WTC11 (cell line): Measurements from ENCODE around the gene UGT1A10. TPM values are rescaled to one million over a fixed set of nuclear protein-coding genes. Genes with fewer than 3 reads are reported as not detected.

Source experiments
- ATAC-seq: fragments of 200-7000 bp; cut with Tn5 transposase; 2 replicates; pipeline ENCODE4 v1.10.0; 2021; ENCODE audit warnings: mild to moderate bottlenecking, moderate library complexity
- CTCF ChIA-PET: fragments of 300-600 bp; sonication (Branson Sonifier 250); formaldehyde crosslinking; loops from one replicate; lab custom pipeline; 2021; ENCODE audit warnings: antibody characterized with exemption; lab: Charles Lee
- POLR2A ChIA-PET: fragments of 350-600 bp; sonication (Branson Sonifier 250); formaldehyde crosslinking; loops from one replicate; lab custom pipeline; 2021; ENCODE audit warnings: antibody characterized with exemption; lab: Charles Lee
- DNase-seq: peaks from one replicate; pipeline ENCODE4 v3.0.0; 2021; ENCODE audit warnings: low spot score
- H3K27ac Mint-ChIP-seq: 2 replicates; pipeline ENCODE4 v1.8.0; 2021; ENCODE audit warnings: mixed read lengths
- H3K27me3 Mint-ChIP-seq: 2 replicates; pipeline ENCODE4 v1.8.0; 2021; ENCODE audit warnings: low read depth, mild to moderate bottlenecking, moderate library complexity, mixed read lengths
- H3K36me3 Mint-ChIP-seq: 2 replicates; pipeline ENCODE4 v1.8.0; 2021; ENCODE audit warnings: mixed read lengths
- H3K4me1 Mint-ChIP-seq: 2 replicates; pipeline ENCODE4 v1.8.0; 2022; ENCODE audit warnings: mixed read lengths
- H3K4me3 Mint-ChIP-seq: 2 replicates; pipeline ENCODE4 v1.8.0; 2021; ENCODE audit warnings: mild to moderate bottlenecking, moderate library complexity, mixed read lengths
- H3K9me3 Mint-ChIP-seq: 2 replicates; pipeline ENCODE4 v1.8.0; 2021; ENCODE audit warnings: mixed read lengths
- ATF2 ChIP-seq: sonication (generic); formaldehyde crosslinking; IDR thresholded peaks from 2 replicates; pipeline ENCODE4 v1.8.1; 2022; ENCODE audit warnings: low read depth, missing genetic modification reagents, borderline replicate concordance
- ATF6 ChIP-seq: sonication (generic); formaldehyde crosslinking; IDR thresholded peaks from 2 replicates; pipeline ENCODE4 v1.8.1; 2023; ENCODE audit warnings: mild to moderate bottlenecking, missing genetic modification reagents
- CDX4 ChIP-seq: fragments of 250-450 bp; sonication (Bioruptor Pico); IDR thresholded peaks from 2 replicates; pipeline ENCODE4 v1.9.0; 2021; ENCODE audit warnings: moderate library complexity, mild to moderate bottlenecking, inconsistent platforms, borderline replicate concordance
- FOXP1 ChIP-seq: sonication (generic); formaldehyde crosslinking; IDR thresholded peaks from 2 replicates; pipeline ENCODE4 v1.8.0; 2022; ENCODE audit warnings: missing genetic modification reagents, mild to moderate bottlenecking, moderate library complexity, borderline replicate concordance
- HMGA2 ChIP-seq: fragments of 250-450 bp; sonication (Bioruptor Pico); IDR thresholded peaks from 2 replicates; pipeline ENCODE4 v1.4.0; 2021; ENCODE audit warnings: mild to moderate bottlenecking, moderate library complexity
- IRF2 ChIP-seq: sonication (generic); formaldehyde crosslinking; IDR thresholded peaks from 2 replicates; pipeline ENCODE4 v1.8.0; 2022; ENCODE audit warnings: low read depth, missing genetic modification reagents, borderline replicate concordance
- JAZF1 ChIP-seq: fragments of 250-450 bp; sonication (Bioruptor Pico); IDR thresholded peaks from 2 replicates; pipeline ENCODE4 v1.9.0; 2021; ENCODE audit warnings: moderate library complexity, mild to moderate bottlenecking, inconsistent platforms
- JUN ChIP-seq: sonication (generic); formaldehyde crosslinking; IDR thresholded peaks from 2 replicates; pipeline ENCODE4 v1.8.0; 2023; ENCODE audit warnings: mild to moderate bottlenecking, missing genetic modification reagents
- MXD4 ChIP-seq: fragments of 250-450 bp; sonication (Bioruptor Pico); IDR thresholded peaks from 2 replicates; pipeline ENCODE4 v1.8.0; 2021; ENCODE audit warnings: mild to moderate bottlenecking, moderate library complexity, borderline replicate concordance
- NFATC4 ChIP-seq: fragments of 250-450 bp; sonication (Bioruptor Pico); IDR thresholded peaks from 2 replicates; pipeline ENCODE4 v1.9.0; 2021; ENCODE audit warnings: mild to moderate bottlenecking
- NFE2L1 ChIP-seq: sonication (generic); formaldehyde crosslinking; IDR thresholded peaks from 2 replicates; pipeline ENCODE4 v1.8.1; 2023; ENCODE audit warnings: missing genetic modification reagents
- NR2C2 ChIP-seq: sonication (generic); formaldehyde crosslinking; IDR thresholded peaks from 2 replicates; pipeline ENCODE4 v1.8.0; 2022; ENCODE audit warnings: mild to moderate bottlenecking, missing genetic modification reagents
- NR3C1 ChIP-seq: sonication (generic); formaldehyde crosslinking; conservative IDR thresholded peaks from 2 replicates; pipeline ENCODE4 v1.8.1; 2023; ENCODE audit warnings: low read depth, mild to moderate bottlenecking, missing genetic modification reagents
- PREB ChIP-seq: sonication (generic); formaldehyde crosslinking; IDR thresholded peaks from 2 replicates; pipeline ENCODE4 v1.8.1; 2022; ENCODE audit warnings: mild to moderate bottlenecking, missing genetic modification reagents, moderate library complexity, borderline replicate concordance
- SMAD4 ChIP-seq: sonication (generic); formaldehyde crosslinking; IDR thresholded peaks from 2 replicates; pipeline ENCODE4 v1.8.0; 2022; ENCODE audit warnings: mild to moderate bottlenecking, missing genetic modification reagents
- SOX15 ChIP-seq: fragments of 250-450 bp; sonication (Bioruptor Pico); IDR thresholded peaks from 2 replicates; pipeline ENCODE4 v1.9.0; 2021; ENCODE audit warnings: mild to moderate bottlenecking
- TCF7 ChIP-seq: sonication (generic); formaldehyde crosslinking; IDR thresholded peaks from 2 replicates; pipeline ENCODE4 v1.8.0; 2022; ENCODE audit warnings: mild to moderate bottlenecking, low read depth, missing genetic modification reagents, moderate library complexity
- USF1 ChIP-seq: sonication (generic); formaldehyde crosslinking; IDR thresholded peaks from 2 replicates; pipeline ENCODE4 v1.8.0; 2022; ENCODE audit warnings: mild to moderate bottlenecking, missing genetic modification reagents
- USF2 ChIP-seq: sonication (generic); formaldehyde crosslinking; IDR thresholded peaks from 2 replicates; pipeline ENCODE4 v1.8.1; 2023; ENCODE audit warnings: mild to moderate bottlenecking, missing genetic modification reagents, moderate library complexity
- ZNF232 ChIP-seq: sonication (generic); formaldehyde crosslinking; IDR thresholded peaks from 2 replicates; pipeline ENCODE4 v1.8.0; 2022; ENCODE audit warnings: mild to moderate bottlenecking, missing genetic modification reagents
- ZNF281 ChIP-seq: sonication (generic); formaldehyde crosslinking; IDR thresholded peaks from 2 replicates; pipeline ENCODE4 v1.8.0; 2023; ENCODE audit warnings: mild to moderate bottlenecking, missing genetic modification reagents
- ZNF317 ChIP-seq: sonication (generic); formaldehyde crosslinking; IDR thresholded peaks from 2 replicates; pipeline ENCODE4 v1.8.1; 2023; ENCODE audit warnings: low read depth, mild to moderate bottlenecking, moderate library complexity, missing genetic modification reagents, borderline replicate concordance
- ZNF396 ChIP-seq: fragments of 250-450 bp; sonication (Bioruptor Pico); IDR thresholded peaks from 2 replicates; pipeline ENCODE4 v1.8.0; 2021; ENCODE audit warnings: mild to moderate bottlenecking, moderate library complexity, borderline replicate concordance
- total RNA-seq: library from RNA; stranded (reverse); gene quantifications from 3 replicates; pipeline ENCODE4 v1.2.3, GENCODE V29; 2021

The UGT1A10 gene
- total RNA-seq, 1 experiment from 2014 or later: not detected

GRCh38 chr2:233817995-233818638 is 181.9 kb downstream of the UGT1A10 start (continued):
- no peak for TF ChIP-seq ZNF396 (CRISPR knock-in tag)
- no peak for TF ChIP-seq USF2 (CRISPR knock-in tag)
- TF ChIP-seq TCF7 (CRISPR knock-in tag): no peak
- TF ChIP-seq SMAD4 (CRISPR knock-in tag): no peak
- TF ChIP-seq PREB (CRISPR knock-in tag): no peak
- no peak for TF ChIP-seq HMGA2 (CRISPR knock-in tag)
- no peak for TF ChIP-seq NFATC4
- no peak for TF ChIP-seq ZNF281
- no peak for TF ChIP-seq SOX15
- no peak for TF ChIP-seq FOXP1
- no peak for TF ChIP-seq IRF2 (CRISPR knock-in tag)

- POLR2A ChIA-PET: no interaction called here
- Mint-ChIP-seq H3K4me3 (no peak overlapping the region), H3K27me3 (no peaks in the 10 kb centered on the region), H3K9me3 (peaks cover 2% of the 10 kb centered on the region; the same call in 1 of the 2 replicates), H3K27ac (no peak overlapping the region), H3K36me3 (no peaks in the 10 kb centered on the region), H3K4me1 (no peaks in the 10 kb centered on the region)
- CTCF ChIA-PET: interaction anchor here (1.3 kb wide), 1 partner anchor 14 kb away, joined by 3 read pairs; no protein-coding TSS in a partner anchor
- ATAC-seq (no peak), DNase-seq (no peak)
- TF ChIP-seq ZNF317 (no peak), NR2C2 (no peak), HMGA2 (CRISPR knock-in tag) (no peak), NR3C1 (CRISPR knock-in tag) (no peak), JAZF1 (no peak), NFE2L1 (CRISPR knock-in tag) (no peak), ATF2 (CRISPR knock-in tag) (no peak), ATF6 (no peak), JUN (CRISPR knock-in tag) (no peak), MXD4 (CRISPR knock-in tag) (no peak), CDX4 (CRISPR knock-in tag) (no peak), USF1 (CRISPR knock-in tag) (no peak), ZNF232 (CRISPR knock-in tag) (no peak)
Observed at GRCh38 chr2:233818639-233819621, 182.7 kb downstream of the UGT1A10 start.
